Measurements from ENCODE around the gene FGF1.

FGF1 gene

GRCh38 chr5:142663246-142663645 lies 22.6 kb downstream of the FGF1 start:
- FAIRE-seq: no peak
- no peak for TF ChIP-seq CTCF (IDR thresholded peaks at IDR 0.05; ENCODE audit: insufficient read depth, missing control alignments)
- no peak for DNase-seq (ENCODE audit: insufficient read length, low spot score)

- FAIRE-seq: no peak
- no peak for DNase-seq (ENCODE audit: insufficient read length, low spot score)
- TF ChIP-seq CTCF (IDR thresholded peaks at IDR 0.05; ENCODE audit: insufficient read depth, missing control alignments): no peak
These were observed 23.9 kb downstream of the FGF1 start for GRCh38 chr5:142661957-142662356.

GRCh38 chr5:142661143-142661542 lies 24.7 kb downstream of the FGF1 start:
- FAIRE-seq (no peak), DNase-seq (ENCODE audit: insufficient read length, low spot score) (no peak)
- TF ChIP-seq CTCF (IDR thresholded peaks at IDR 0.05; ENCODE audit: insufficient read depth, missing control alignments): no peak

- TF ChIP-seq CTCF (IDR thresholded peaks at IDR 0.05; ENCODE audit: insufficient read depth, missing control alignments): no peak
- FAIRE-seq (no peak), DNase-seq (ENCODE audit: insufficient read length, low spot score) (no peak)
These were observed 25.2 kb downstream of the FGF1 start for GRCh38 chr5:142660731-142661130.

GRCh38 chr5:142660196-142660595 lies 25.7 kb downstream of the FGF1 start:
- no peak for TF ChIP-seq CTCF (IDR thresholded peaks at IDR 0.05; ENCODE audit: insufficient read depth, missing control alignments)
- DNase-seq (ENCODE audit: insufficient read length, low spot score): no peak
- no peak for FAIRE-seq

- FAIRE-seq (no peak), DNase-seq (ENCODE audit: insufficient read length, low spot score) (no peak)
- TF ChIP-seq CTCF (IDR thresholded peaks at IDR 0.05; ENCODE audit: insufficient read depth, missing control alignments): no peak
These were observed 26.5 kb downstream of the FGF1 start for GRCh38 chr5:142659405-142659804.

- FAIRE-seq: no peak
- no peak for TF ChIP-seq CTCF (IDR thresholded peaks at IDR 0.05; ENCODE audit: insufficient read depth, missing control alignments)
- DNase-seq (ENCODE audit: insufficient read length, low spot score): no peak
These were observed 27.6 kb downstream of the FGF1 start for GRCh38 chr5:142658278-142658677.

Measured in D721Med (cell line).